GM18498 (cell line): Measurements from ENCODE around the gene GALNT6.

Experiments
- ATAC-seq: cut with Tn5 transposase; IDR thresholded peaks from one replicate; pipeline ENCODE4 v1.9.1; 2021; ENCODE audit warnings: mild to moderate bottlenecking, moderate library complexity; ENCODE audit not compliant: unreplicated experiment

Gene GALNT6

GRCh38 chr12:51383269-51383905 is 7.8 kb downstream of the GALNT6 start:
- no peak for ATAC-seq

- no peak for ATAC-seq
Measured at GRCh38 chr12:51382173-51382572, 9.0 kb downstream of the GALNT6 start.

GRCh38 chr12:51381226-51382079 is 9.8 kb downstream of the GALNT6 start:
- no peak for ATAC-seq

GRCh38 chr12:51379571-51379970 is 11.6 kb downstream of the GALNT6 start:
- ATAC-seq = no peak

- no peak for ATAC-seq
Measured at GRCh38 chr12:51378749-51379148, 12.5 kb downstream of the GALNT6 start.

GRCh38 chr12:51377099-51377984 is 13.9 kb downstream of the GALNT6 start:
- ATAC-seq = no peak

GRCh38 chr12:51374856-51375255 is 16.4 kb downstream of the GALNT6 start:
- ATAC-seq = no peak

GRCh38 chr12:51374361-51374760 is 16.8 kb downstream of the GALNT6 start:
- ATAC-seq = no peak

- ATAC-seq = no peak
Measured at GRCh38 chr12:51373187-51373586, 18.0 kb downstream of the GALNT6 start.

GRCh38 chr12:51372021-51372420 is 19.2 kb downstream of the GALNT6 start:
- no peak for ATAC-seq

GRCh38 chr12:51371295-51371953 is 19.8 kb downstream of the GALNT6 start:
- no peak for ATAC-seq

GRCh38 chr12:51370667-51371066 is 20.5 kb downstream of the GALNT6 start:
- no peak for ATAC-seq

- no peak for ATAC-seq
Measured at GRCh38 chr12:51369581-51369980, 21.6 kb downstream of the GALNT6 start.

GRCh38 chr12:51368640-51369517 is 22.3 kb downstream of the GALNT6 start:
- ATAC-seq = peak; percentile 99

GRCh38 chr12:51365276-51365675 is 25.9 kb downstream of the GALNT6 start:
- ATAC-seq = no peak

- ATAC-seq = no peak
Measured at GRCh38 chr12:51364001-51364400, 27.2 kb downstream of the GALNT6 start.

GRCh38 chr12:51362747-51363342 is 28.4 kb downstream of the GALNT6 start:
- ATAC-seq = no peak

- ATAC-seq = no peak
Measured at GRCh38 chr12:51362307-51362706, 28.9 kb downstream of the GALNT6 start.
